Activated CD8-positive, alpha-beta memory T cell treated with anti-CD3 and anti-CD28 coated beads for 4 hours (primary cell): ENCODE results near the gene TPMT.
"Not testable (repeated sequence)": the region's sequence is repeated elsewhere in the genome, so short reads cannot be mapped to it uniquely, and the experiment has no call there.

Experiments used
- DNase-seq, 2 donors: peaks; one replicate each; pipeline ENCODE4 v3.0.0-alpha.2; 2020; ENCODE audit warnings: low read depth in 2 of 2

The TPMT gene

DNA sequence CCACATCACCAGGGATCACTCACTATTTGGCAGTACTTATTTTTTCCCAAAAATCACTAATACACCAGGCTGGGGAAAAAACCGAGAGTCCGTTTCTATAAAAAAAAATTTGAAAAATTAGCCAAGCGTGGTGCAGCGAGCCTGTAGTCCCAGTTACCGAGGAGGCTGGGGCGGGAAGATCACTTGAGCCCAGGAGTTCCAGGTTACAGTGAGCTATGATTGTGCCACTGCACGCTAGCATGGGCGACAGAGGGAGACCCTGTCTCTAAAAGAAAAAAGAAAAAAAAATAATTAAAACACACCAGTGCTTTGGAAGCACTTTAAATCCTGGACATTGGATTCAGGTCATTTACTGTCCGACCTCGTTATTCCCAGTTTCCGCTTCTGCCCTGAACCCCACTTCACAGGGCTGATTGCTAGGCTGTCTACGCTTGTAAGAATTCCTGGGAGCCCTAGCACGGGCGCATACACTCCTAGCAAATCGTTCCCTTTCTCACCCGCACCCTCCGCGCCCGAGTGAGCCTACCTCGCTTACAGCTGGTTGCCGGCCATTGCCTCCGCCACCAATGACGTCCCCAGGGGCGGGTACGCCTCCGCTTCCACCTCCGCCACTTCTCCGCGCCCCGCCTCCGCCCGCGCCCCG, at the start of gene TPMT:
Gene TPMT (minus strand): TSS at position 571 of the 643 bp plus-strand sequence. CDS start 5,950 bp downstream, outside the sequence.
- no peak for DNase-seq

GRCh38 chr6:18203786-18204185, 48.9 kb upstream of the TPMT start:
- no peak for DNase-seq

- no peak for DNase-seq
Measured at GRCh38 chr6:18192026-18192425, 37.1 kb upstream of the TPMT start.

DNA sequence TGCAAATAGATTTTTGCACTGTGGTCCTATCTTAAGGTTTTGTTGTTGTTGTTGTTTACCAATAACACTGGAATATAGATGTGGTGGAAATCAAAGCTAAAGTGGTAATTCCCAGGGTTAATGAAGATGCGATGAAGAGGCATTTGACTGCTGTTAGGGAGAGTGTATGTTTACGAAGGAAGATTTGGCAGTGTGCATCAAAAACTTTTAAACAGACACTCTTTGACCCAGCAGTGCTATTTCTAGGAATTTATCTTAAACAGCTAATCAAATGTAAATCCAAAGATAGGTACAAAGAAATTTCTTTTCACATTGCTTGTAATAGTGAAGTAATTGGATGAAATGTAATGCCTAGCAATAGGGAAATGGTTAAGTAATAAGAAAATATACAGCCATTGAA, 34.3 kb upstream of the TPMT start:
- DNase-seq, result no peak

- no peak for DNase-seq
Measured at GRCh38 chr6:18187701-18188100, 32.8 kb upstream of the TPMT start.

GRCh38 chr6:18186540-18187250, 31.8 kb upstream of the TPMT start:
- DNase-seq, result no peak

DNA sequence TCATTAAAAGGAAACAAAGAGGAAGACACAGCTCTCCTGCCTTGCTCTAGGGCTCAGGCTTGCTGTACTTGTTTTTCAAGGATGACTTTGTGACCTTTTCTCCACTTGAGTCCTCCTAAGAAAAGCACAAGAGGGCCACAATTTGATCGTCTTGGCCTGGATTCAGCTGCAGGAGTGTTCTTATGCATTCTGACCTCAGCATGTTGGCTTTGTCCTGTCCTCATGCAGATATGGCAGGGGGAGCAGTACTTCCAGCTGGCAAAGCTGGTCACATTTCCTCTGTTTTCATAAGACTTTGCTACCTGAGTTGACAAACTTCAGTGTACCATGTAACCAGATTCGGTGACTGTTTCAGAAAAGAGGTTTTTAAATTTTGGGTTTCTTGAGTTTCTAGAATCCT, 31.2 kb upstream of the TPMT start:
- DNase-seq, result no peak

- no peak for DNase-seq
Measured at GRCh38 chr6:18185624-18186023, 30.7 kb upstream of the TPMT start.

DNA sequence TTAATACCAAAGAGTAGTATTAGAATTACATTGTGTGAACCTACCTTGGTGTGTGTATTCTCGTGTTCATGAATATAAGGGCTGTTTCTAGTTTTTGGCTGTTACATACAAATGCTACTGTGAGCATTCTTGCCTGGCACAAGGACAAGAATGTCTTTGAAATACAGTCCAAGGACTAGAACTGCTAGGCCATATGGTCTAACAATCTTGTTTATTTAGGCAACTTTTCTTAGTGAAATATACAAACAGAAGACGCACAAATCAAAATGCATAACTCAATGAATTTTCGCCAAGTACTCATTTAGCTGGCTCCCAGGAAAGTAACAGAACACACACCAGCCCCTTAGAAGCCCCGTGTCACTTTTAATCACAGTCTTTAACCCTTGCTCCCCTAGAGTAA, 28.9 kb upstream of the TPMT start:
- no peak for DNase-seq

GRCh38 chr6:18182568-18182967, 27.7 kb upstream of the TPMT start:
- DNase-seq, result no peak

- DNase-seq, result no peak
Measured at GRCh38 chr6:18179770-18180356, 25.0 kb upstream of the TPMT start.

- no peak for DNase-seq
Measured at GRCh38 chr6:18178960-18179615, 24.2 kb upstream of the TPMT start.

- DNase-seq, result no peak
Measured at GRCh38 chr6:18177286-18177965, 22.5 kb upstream of the TPMT start.

GRCh38 chr6:18176198-18176597, 21.3 kb upstream of the TPMT start:
- not testable (repeated sequence) for DNase-seq

GRCh38 chr6:18171871-18172270, 17.0 kb upstream of the TPMT start:
- DNase-seq, result no peak

- DNase-seq, result no peak
Measured at GRCh38 chr6:18168264-18168663, 13.4 kb upstream of the TPMT start.

GRCh38 chr6:18166312-18167036, 11.6 kb upstream of the TPMT start:
- DNase-seq, result no peak

GRCh38 chr6:18165751-18166150, 10.9 kb upstream of the TPMT start:
- no peak for DNase-seq

GRCh38 chr6:18162401-18162800, 7.5 kb upstream of the TPMT start:
- no peak for DNase-seq

DNA sequence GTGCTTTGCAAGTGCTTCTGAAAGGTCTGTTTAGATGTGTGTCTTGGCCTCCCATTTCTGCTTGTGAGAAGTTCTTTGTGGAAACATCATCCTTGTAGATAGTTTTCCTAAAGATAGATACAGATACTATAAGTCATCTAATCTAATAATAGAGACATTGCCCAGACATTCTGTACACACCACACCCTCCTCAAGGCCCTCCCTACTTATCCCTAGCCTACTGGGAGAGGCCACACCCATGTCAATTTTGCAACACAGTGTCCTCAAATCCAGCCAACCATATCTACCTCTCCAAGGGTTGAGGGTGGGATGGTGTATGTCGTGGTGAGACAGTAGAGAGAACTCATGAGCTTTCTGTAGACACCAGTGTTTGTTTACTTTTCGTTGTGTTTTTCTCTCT, 6.6 kb upstream of the TPMT start:
- DNase-seq, result no peak

DNA sequence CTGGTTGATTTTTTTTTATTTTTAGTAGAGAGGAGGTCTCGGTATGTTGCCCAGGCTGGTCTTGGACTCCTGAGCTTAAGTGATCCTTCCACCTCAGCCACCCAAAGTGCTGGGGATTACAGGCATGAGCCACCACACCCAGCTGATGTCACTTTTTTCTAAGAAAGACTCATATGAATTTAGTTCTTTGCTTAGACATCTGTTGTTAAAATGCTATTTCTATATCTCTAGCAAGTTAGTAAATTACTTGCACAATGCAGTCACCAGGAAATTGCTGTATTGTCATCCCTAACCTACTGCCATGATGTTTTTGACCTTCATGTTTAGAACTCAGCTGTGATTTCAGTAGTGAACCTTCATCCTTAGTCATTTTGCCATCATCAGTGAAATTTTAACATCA, 6.0 kb upstream of the TPMT start:
- no peak for DNase-seq
